Panc1 (cell line): ENCODE data around the gene RAC2. TPM values are rescaled to one million over a fixed set of nuclear protein-coding genes. Genes with fewer than 3 reads are reported as not detected.

Experiments
- ATAC-seq: fragments of 200-7000 bp; cut with Tn5 transposase; 2 replicates; pipeline ENCODE4 v1.9.1; 2020; ENCODE audit warnings: mild to moderate bottlenecking, moderate library complexity
- BruUV-seq: library from RNA; stranded (reverse); fragments of 400-500 nt; replicated peaks from 2 replicates; lab custom pipeline; 2021; lab: Mats Ljungman, UMichigan
- CTCF ChIA-PET: fragments of 300-600 bp; sonication (Branson Sonifier 250); formaldehyde crosslinking; loops from one replicate; lab custom pipeline; 2022; ENCODE audit warnings: antibody characterized with exemption; lab: Charles Lee
- POLR2A ChIA-PET: fragments of 300-600 bp; sonication (Branson Sonifier 250); formaldehyde crosslinking; loops from one replicate; lab custom pipeline; 2022; ENCODE audit warnings: antibody characterized with exemption; lab: Charles Lee
- DNase-seq: peaks from one replicate; pipeline ENCODE4 v3.0.0-alpha.2; 2010; ENCODE audit warnings: low read depth, low spot score
- H3K27ac ChIP-seq: 2 replicates; pipeline ENCODE4 v1.5.1; 2011; ENCODE audit warnings: mild to moderate bottlenecking, low read length, inconsistent platforms
- H3K27me3 ChIP-seq: fragments of 200-500 bp; sonication (Bioruptor generic); 2 replicates; pipeline ENCODE4 v1.6.0; 2014; ENCODE audit warnings: low read length, inconsistent platforms; ENCODE audit not compliant: control insufficient read depth, insufficient read depth
- H3K36me3 ChIP-seq: fragments of 200-500 bp; sonication (Bioruptor generic); 2 replicates; pipeline ENCODE4 v1.5.1; 2014; ENCODE audit warnings: inconsistent platforms, mild to moderate bottlenecking, low read length, moderate library complexity; ENCODE audit not compliant: control insufficient read depth, insufficient read depth
- H3K4me1 ChIP-seq: 2 replicates; pipeline ENCODE4 v1.5.1; 2011; ENCODE audit warnings: inconsistent platforms, mild to moderate bottlenecking, low read length, moderate library complexity; ENCODE audit not compliant: control insufficient read depth, insufficient read depth
- H3K4me3 ChIP-seq, 2 experiments: 2 replicates each; pipeline ENCODE4 v1.5.1; 2011 to 2012; ENCODE audit warnings: low read depth in 2 of 2, low read length in 2 of 2, mild to moderate bottlenecking in 2 of 2, inconsistent platforms in 1 of 2, moderate library complexity in 1 of 2
- H3K9me3 ChIP-seq: fragments of 200-500 bp; sonication (Bioruptor generic); 2 replicates; pipeline ENCODE4 v1.5.1; 2014; ENCODE audit warnings: low read depth, mild to moderate bottlenecking, inconsistent platforms, low read length, moderate library complexity; ENCODE audit not compliant: control insufficient read depth, insufficient read depth
- CTCF ChIP-seq: fragments of 450-650 bp; IDR thresholded peaks from 2 replicates; pipeline ENCODE4 v1.5.1; 2017; ENCODE audit warnings: mild to moderate bottlenecking
- POLR2AphosphoS5 ChIP-seq: IDR thresholded peaks from 2 replicates; pipeline ENCODE4 v1.6.1; 2012; ENCODE audit warnings: mild to moderate bottlenecking, low read depth, low read length, moderate library complexity
- REST ChIP-seq, 2 experiments: IDR thresholded peaks; 2 replicates each; pipeline ENCODE4 v1.6.1; 2011 to 2012; ENCODE audit warnings: low read depth in 2 of 2, control low read depth in 1 of 2, low read length in 1 of 2, mild to moderate bottlenecking in 1 of 2, moderate library complexity in 1 of 2; ENCODE audit not compliant: insufficient read depth in 1 of 2
- SIN3A ChIP-seq: IDR thresholded peaks from 2 replicates; pipeline ENCODE4 v1.6.1; 2012; ENCODE audit warnings: low read depth, mild to moderate bottlenecking, low read length, moderate library complexity, borderline replicate concordance; ENCODE audit not compliant: insufficient read depth
- TCF7L2 ChIP-seq: IDR thresholded peaks from 2 replicates; pipeline ENCODE4 v1.6.1; 2011; ENCODE audit warnings: mild to moderate bottlenecking, low read depth, low read length, inconsistent platforms
- in situ Hi-C: cut with HindIII; loops from 2 replicates; pipeline ENCODE4 v1.10.0; 2016; ENCODE audit warnings: low sequenced_read_pairs, low pct_unique_long_range_greater_than_20kb
- intact Hi-C: fragments of 100-400 bp; cut with micrococcal nuclease; formaldehyde crosslinking; loops from one replicate; pipeline ENCODE4 v1.10.0; 2022; ENCODE audit not compliant: unreplicated experiment
- total RNA-seq: library from RNA; stranded (reverse); gene quantifications from one replicate; pipeline ENCODE4 v1.2.1, GENCODE V29; 2021; ENCODE audit not compliant: unreplicated experiment

RAC2 gene
- total RNA-seq, 1 experiment from 2014 or later: 1.5 TPM

- BruUV-seq: no TSS peak
- Histone ChIP-seq H3K27ac (no peak overlapping the region), H3K27me3 (no peaks in the 10 kb centered on the region), H3K9me3 (no peaks in the 10 kb centered on the region), H3K36me3 (0 out of 2 replicates have a peak, but pooled peaks cover 2% of the 10 kb centered on the region), H3K4me3 (no peak overlapping the region), H3K4me1 (peaks cover 4% of the 10 kb centered on the region; the same call in 1 of the 2 replicates)
- DNase-seq (no peak), ATAC-seq (no peak)
- intact Hi-C loops: no loop called here
- in situ Hi-C loops: no loop called here
- no peak for TF ChIP-seq TCF7L2
- no peak for TF ChIP-seq SIN3A
- no peak for TF ChIP-seq CTCF
- no peak for TF ChIP-seq POLR2AphosphoS5
- no peak for TF ChIP-seq REST (IDR thresholded peaks at IDR 0.05; ENCODE audit: insufficient read depth in 1 of 2, low read depth in 2 of 2, low read length in 1 of 2)
- POLR2A ChIA-PET: interaction anchor here (0.5 kb wide), 2 partner anchors 12 kb away, joined by 7 read pairs; no protein-coding TSS in a partner anchor
- CTCF ChIA-PET: interaction anchor here (0.7 kb wide), 1 partner anchor 11 kb away, joined by 3 read pairs; no protein-coding TSS in a partner anchor
Observed at GRCh38 chr22:37240240-37240940, 3.7 kb downstream of the RAC2 start.

DNA sequence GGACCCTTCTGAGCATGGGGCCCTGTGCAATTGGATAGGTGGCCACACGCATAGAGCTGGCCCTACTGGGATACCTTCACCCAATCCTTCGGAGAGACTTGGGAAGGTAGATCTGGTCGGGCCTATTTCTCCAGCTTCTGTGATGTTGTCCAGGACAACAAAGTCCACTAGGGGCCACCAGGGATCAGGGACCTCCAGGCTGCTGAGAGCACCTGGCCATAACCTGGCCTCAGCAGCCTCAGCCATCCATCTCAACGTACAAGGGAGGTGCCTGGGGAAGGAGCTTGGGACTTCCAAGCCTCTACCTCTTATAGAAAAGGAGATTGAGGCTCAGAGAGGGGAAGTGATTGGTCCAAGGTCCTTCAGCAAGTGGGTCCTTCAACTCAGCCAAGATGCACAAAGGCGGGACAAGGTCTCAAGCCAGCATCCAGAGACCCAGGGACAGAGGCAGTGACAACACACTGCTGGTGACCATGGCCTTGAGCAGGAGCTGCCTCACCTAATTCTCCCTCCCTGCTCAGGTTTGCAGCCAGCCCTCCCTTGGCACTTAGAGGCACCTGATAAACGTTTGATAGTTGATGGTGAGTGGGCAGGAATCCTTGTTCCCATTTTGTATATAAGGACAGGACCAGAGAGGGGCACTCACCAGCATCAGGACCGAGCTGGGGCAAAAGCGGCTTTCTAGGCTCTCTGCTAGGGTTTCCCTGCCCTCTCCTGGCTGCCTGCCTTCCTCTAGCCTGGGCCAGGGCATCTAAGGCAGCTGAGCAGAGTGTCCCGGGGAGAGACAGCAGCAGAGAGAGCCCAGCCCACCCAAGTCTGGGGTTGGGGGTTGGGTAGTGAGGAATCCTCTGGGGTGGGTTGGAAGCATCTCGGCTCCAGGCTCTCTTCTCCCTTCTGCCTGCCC lies 4.5 kb downstream of the RAC2 start:
- CTCF ChIA-PET: interaction anchor here (0.7 kb wide), 1 partner anchor 11 kb away, joined by 3 read pairs; no protein-coding TSS in a partner anchor
- BruUV-seq: no TSS peak

More for the DNA sequence above, 4.5 kb downstream of the RAC2 start:
- Histone ChIP-seq H3K36me3 (0 out of 2 replicates have a peak, but pooled peaks cover 2% of the 10 kb centered on the region), H3K9me3 (no peaks in the 10 kb centered on the region), H3K4me1 (peaks cover 4% of the 10 kb centered on the region; the same call in 1 of the 2 replicates), H3K4me3 (no peak overlapping the region), H3K27ac (no peak overlapping the region), H3K27me3 (no peaks in the 10 kb centered on the region)
- in situ Hi-C loops (no loop called here), intact Hi-C loops (no loop called here)
- POLR2A ChIA-PET: interaction anchor here (0.5 kb wide), 1 partner anchor 12 kb away, joined by 7 read pairs; no protein-coding TSS in a partner anchor
- TF ChIP-seq SIN3A (no peak), POLR2AphosphoS5 (no peak), TCF7L2 (no peak), CTCF (no peak), REST (IDR thresholded peaks at IDR 0.05; ENCODE audit: insufficient read depth in 1 of 2, low read depth in 2 of 2, low read length in 1 of 2) (no peak)
- DNase-seq (no peak), ATAC-seq (no peak)
